Stimulated activated naive CD8-positive, alpha-beta T cell treated with anti-CD3 and anti-CD28 coated beads, Interleukin-15, amount 100 ng/mL, for 72 hours (primary cell): ENCODE measurements around the gene SLCO4C1.
A peak's percentile ranks its signal among the peaks of the same experiment; 100 is the strongest.
"Not testable (repeated sequence)": the region's sequence is repeated elsewhere in the genome, so short reads cannot be mapped to it uniquely, and the experiment has no call there.

ENCODE experiments used
- ATAC-seq: fragments of 150-1000 bp; cut with Tn5 transposase; 2 replicates; pipeline ENCODE4 v1.10.0; 2021; ENCODE audit warnings: mild to moderate bottlenecking, moderate library complexity
- DNase-seq, 2 donors: peaks; one replicate each; pipeline ENCODE4 v3.0.0; 2021 to 2022
- H3K27ac Mint-ChIP-seq, 2 donors: one replicate each; pipeline ENCODE4 v1.8.0; 2022; ENCODE audit warnings: mild to moderate bottlenecking in 2 of 2, mixed read lengths in 2 of 2, moderate library complexity in 2 of 2
- H3K27me3 Mint-ChIP-seq: one replicate; pipeline ENCODE4 v1.8.0; 2022; ENCODE audit warnings: mixed read lengths
- H3K4me1 Mint-ChIP-seq: one replicate; pipeline ENCODE4 v1.8.0; 2022; ENCODE audit warnings: mild to moderate bottlenecking, mixed read lengths
- H3K4me3 Mint-ChIP-seq, 2 donors: one replicate each; pipeline ENCODE4 v1.8.0; 2022; ENCODE audit warnings: mild to moderate bottlenecking in 2 of 2, mixed read lengths in 2 of 2, moderate library complexity in 1 of 2
- H3K9me3 Mint-ChIP-seq, 2 donors: one replicate each; pipeline ENCODE4 v1.8.0; 2022; ENCODE audit warnings: mixed read lengths in 2 of 2

SLCO4C1 gene, protein sequence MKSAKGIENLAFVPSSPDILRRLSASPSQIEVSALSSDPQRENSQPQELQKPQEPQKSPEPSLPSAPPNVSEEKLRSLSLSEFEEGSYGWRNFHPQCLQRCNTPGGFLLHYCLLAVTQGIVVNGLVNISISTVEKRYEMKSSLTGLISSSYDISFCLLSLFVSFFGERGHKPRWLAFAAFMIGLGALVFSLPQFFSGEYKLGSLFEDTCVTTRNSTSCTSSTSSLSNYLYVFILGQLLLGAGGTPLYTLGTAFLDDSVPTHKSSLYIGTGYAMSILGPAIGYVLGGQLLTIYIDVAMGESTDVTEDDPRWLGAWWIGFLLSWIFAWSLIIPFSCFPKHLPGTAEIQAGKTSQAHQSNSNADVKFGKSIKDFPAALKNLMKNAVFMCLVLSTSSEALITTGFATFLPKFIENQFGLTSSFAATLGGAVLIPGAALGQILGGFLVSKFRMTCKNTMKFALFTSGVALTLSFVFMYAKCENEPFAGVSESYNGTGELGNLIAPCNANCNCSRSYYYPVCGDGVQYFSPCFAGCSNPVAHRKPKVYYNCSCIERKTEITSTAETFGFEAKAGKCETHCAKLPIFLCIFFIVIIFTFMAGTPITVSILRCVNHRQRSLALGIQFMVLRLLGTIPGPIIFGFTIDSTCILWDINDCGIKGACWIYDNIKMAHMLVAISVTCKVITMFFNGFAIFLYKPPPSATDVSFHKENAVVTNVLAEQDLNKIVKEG

DNA sequence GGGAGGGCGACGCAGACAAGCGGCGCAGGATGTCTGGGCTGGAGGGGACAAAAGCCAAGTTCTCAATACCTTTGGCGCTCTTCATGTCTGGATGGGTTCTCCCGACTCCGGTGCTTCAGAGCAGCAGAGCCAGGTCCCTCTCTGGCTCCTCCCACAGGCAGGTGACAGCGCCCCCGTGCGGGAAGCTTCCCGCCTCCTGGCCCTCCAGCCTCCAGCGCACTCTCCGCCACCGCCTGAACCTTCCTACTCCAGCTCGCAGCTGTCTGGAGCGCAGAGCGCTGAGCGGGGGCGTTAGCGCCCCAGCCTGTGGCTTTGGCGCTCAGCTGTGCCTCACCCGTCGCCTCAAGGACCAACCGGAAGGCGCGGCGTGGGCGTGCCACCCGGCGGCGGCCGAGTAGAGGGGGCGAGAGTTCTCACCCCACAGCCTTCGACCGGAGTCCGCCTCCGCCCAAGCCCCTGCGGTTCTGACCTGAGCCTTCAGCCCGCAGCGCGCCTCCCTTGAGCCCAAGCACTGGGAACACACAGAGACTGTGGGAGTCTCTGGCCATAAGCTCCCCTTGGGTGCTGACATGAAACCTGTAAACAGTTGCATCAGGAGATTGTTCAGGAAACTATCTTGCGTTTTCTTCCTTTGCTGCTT is at the start of gene SLCO4C1:
Gene SLCO4C1 (minus strand): TSS at position 107 of the 640 bp plus-strand sequence. CDS start 22 bp downstream, at position 85.
- H3K4me1 Mint-ChIP-seq, result peaks cover 24% of the 10 kb centered on the region
- H3K9me3 Mint-ChIP-seq, result no peaks in the 10 kb centered on the region
- ATAC-seq (peak; percentile 95), DNase-seq (peak; percentile 68 to 75)
- peaks cover 14% of the 10 kb centered on the region for H3K27me3 Mint-ChIP-seq
- peak within 1 kb of the TSS; percentile 34 to 87 for H3K27ac Mint-ChIP-seq
- H3K4me3 Mint-ChIP-seq, result peak within 1 kb of the TSS; percentile 81 to 88

DNA sequence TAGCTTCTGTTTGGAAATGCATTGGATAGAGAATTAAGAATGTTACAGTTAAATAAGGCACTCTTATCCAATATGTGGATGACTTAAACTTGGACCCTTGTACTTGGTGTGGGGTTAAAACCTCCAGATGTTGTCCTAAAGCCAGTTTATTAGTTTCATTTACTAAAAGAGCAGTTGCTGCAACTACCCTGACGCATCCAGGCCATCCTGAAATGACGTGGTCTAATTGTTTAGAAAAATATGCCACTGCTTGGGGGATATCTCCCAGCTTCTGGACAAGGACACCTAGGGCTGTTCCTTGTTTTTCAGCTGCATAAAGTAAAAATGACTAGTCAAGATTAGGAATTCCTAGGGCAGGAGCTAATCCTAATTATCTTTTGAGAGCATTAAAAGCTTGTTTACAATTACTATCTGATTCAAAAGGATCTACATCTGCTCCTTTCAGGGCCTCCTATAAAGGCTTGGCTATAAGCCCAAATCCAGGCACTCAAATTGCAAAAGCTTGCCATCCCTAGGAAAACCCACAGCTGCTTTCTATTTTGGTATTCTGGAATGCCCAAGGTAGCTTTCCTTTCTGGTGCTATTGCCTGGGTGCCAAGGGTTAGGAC is 45.7 kb upstream of the SLCO4C1 start:
- DNase-seq (no peak), ATAC-seq (no peak)
- H3K9me3 Mint-ChIP-seq, result no peaks in the 10 kb centered on the region
- H3K27me3 Mint-ChIP-seq, result no peaks in the 10 kb centered on the region
- no peak overlapping the region for H3K27ac Mint-ChIP-seq
- no peak overlapping the region for H3K4me3 Mint-ChIP-seq
- H3K4me1 Mint-ChIP-seq, result no peaks in the 10 kb centered on the region

DNA sequence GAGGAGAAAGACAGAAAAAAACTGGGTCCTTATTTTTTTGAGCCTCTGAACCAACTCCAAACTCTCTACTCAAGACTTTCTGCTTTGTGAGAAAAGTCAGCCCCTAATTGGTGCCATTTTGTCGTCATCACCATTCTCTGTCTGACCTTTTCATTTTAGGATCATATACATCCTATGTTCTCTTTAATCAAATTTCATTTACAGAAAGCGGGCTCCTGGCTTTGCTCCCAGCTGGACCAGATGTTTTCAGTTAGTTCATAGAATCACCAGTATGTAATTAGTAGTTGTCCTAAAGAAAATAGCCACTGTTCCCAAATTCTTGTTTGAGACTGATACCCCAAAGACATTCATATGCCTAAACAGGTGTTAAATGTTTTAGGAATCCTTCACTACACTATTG is 28.6 kb upstream of the SLCO4C1 start:
- DNase-seq (no peak), ATAC-seq (no peak)
- no peak overlapping the region for H3K4me3 Mint-ChIP-seq
- no peaks in the 10 kb centered on the region for H3K27me3 Mint-ChIP-seq
- H3K27ac Mint-ChIP-seq, result no peak overlapping the region
- no peaks in the 10 kb centered on the region for H3K9me3 Mint-ChIP-seq
- H3K4me1 Mint-ChIP-seq, result no peaks in the 10 kb centered on the region

DNA sequence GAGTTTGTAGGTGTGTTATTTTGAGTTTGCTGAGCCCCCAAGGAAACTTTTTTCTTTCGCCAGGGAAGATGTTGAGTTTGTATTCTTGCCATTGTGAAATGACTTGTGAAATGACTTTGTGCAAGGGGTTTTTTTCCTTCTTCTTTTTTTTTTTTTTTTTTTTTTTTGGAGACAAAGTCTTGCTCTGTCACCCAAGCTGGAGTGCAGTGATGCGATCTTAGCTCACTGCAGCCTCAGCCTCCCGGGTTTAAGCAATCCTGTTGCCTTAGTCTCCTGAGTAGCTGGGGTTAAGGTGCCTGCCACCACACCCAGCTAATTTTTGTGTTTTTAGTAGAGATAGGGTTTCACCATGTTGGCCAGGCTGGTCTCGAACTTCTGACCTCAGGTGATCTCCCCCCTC is 22.7 kb upstream of the SLCO4C1 start:
- not testable (repeated sequence) for H3K9me3 Mint-ChIP-seq, H3K27me3 Mint-ChIP-seq, DNase-seq, H3K4me3 Mint-ChIP-seq, H3K4me1 Mint-ChIP-seq, H3K27ac Mint-ChIP-seq, ATAC-seq

DNA sequence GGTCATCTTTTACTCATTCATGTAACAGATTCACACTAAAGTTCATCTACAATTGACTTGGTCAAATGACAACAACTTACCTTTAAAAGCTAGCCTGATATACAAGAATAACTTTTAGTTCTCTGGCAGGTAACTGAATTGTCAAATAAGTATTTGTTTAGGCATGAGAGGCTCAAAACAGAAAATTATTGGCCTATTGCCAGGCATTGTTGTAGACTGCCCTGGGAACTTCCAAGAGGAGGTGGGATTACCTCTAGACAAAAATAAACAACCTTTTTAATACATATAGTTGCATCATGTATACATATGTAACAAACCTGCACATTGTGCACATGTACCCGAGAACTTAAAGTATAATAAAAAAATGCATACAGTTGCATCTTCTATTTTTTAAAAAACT is 18.2 kb upstream of the SLCO4C1 start:
- ATAC-seq (no peak), DNase-seq (no peak)
- Mint-ChIP-seq H3K27ac (no peak overlapping the region), H3K9me3 (peaks cover 0 to 5% of the 10 kb centered on the region in 2 donors), H3K27me3 (no peaks in the 10 kb centered on the region), H3K4me3 (no peak overlapping the region), H3K4me1 (peaks cover 4% of the 10 kb centered on the region)

DNA sequence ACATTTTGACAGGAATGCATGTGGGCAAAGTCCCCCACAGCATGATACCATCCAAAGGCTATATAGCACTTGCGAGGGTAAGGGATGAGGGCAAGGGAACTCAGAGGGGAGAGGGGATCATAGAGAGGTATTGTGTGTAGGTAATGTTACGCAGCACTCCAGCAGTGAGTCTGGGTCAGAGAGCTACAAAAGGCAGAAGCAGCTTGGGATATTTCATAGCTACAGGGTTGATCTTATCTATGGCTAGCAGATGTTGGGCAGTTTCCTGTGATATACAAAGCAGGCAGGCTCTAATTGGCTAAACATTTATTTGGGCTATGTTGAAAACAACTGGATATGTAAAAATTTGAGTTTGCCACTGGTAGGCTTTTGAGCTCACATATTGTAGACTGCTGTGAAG is 17.8 kb upstream of the SLCO4C1 start:
- Mint-ChIP-seq H3K4me3 (no peak overlapping the region), H3K27me3 (no peaks in the 10 kb centered on the region), H3K4me1 (peaks cover 4% of the 10 kb centered on the region), H3K9me3 (peaks cover 0 to 5% of the 10 kb centered on the region in 2 donors), H3K27ac (no peak overlapping the region)
- no peak for ATAC-seq
- no peak for DNase-seq

DNA sequence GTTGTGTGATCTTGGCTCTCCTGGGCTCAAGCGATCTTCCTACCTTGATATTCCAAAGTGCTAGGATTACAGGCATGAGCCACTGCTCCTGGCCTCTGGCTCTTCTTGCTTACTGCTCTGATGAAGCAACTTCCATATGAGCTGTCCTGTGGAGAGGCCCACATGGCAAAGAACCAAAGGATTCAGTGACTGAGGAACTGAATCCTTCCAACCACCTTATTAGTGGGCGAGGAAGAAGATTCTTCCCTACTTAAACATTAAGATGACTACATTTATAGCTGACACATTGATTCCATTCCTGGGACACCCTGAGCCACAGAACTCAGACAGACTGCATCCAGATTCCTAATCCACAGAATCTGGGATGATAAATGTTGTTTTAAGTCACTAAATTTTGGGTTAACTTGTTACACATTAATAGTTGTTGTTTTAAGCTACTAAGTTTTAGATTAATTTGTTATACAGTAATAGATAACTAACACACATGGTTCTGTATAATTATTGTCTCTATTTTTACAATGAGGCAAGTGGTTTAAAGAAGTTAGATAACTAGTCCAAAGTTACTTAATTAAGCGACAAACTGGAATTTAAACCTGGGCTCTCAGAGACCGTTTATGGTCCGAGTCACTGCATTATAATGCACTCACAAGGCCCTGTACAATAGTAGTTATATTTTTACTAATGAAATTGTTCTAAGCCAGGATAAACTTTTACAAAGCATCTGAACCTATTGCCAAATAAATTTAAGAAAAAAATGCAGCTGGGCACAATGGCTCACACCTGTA is 16.7 kb upstream of the SLCO4C1 start:
- Mint-ChIP-seq H3K4me1 (peaks cover 4% of the 10 kb centered on the region), H3K27ac (no peak overlapping the region), H3K27me3 (no peaks in the 10 kb centered on the region), H3K9me3 (peaks cover 0 to 5% of the 10 kb centered on the region in 2 donors), H3K4me3 (no peak overlapping the region)
- ATAC-seq (no peak), DNase-seq (no peak)

DNA sequence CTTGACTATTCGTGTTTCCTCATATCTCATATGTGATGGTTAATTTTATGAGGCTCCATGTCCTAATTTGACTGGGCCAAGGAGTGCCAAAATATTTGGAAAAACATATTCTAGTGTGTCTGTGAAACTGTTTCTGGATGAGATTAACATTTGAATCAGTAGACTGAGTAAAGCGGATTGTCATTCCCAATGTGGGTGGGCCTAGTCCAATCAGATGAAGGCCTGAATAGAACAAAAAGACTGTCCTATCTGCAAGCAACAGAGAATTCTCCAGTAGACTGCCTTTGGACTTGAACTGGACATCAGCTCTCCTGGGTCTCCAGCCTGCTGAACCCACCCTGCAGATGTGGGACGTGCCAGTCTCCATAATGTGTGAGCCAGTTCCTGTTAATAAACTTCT is 13.5 kb upstream of the SLCO4C1 start:
- H3K4me1 Mint-ChIP-seq, result peaks cover 4% of the 10 kb centered on the region
- H3K27ac Mint-ChIP-seq, result no peak overlapping the region
- H3K9me3 Mint-ChIP-seq, result peaks cover 0 to 5% of the 10 kb centered on the region in 2 donors
- H3K27me3 Mint-ChIP-seq, result no peaks in the 10 kb centered on the region
- ATAC-seq (no peak), DNase-seq (no peak)
- H3K4me3 Mint-ChIP-seq, result no peak overlapping the region

DNA sequence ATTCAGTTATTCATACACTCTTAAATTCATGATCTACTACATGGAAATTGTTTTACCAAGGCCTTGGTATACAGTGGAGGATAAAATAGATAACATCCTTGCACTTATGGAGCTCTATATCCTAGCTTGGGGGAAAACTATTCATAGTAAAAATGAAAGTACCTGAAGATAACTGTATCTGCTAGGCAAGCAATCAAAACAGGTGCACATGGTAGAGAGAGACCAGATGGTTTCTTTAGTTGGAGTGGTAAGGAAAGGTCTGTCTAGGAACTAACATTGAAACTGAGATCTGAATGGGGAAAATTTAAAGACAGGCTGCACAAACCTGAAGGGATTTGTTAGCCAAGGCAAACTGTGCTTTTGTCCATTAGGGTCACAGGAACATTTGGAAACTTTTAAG is 11.1 kb upstream of the SLCO4C1 start:
- Mint-ChIP-seq H3K4me1 (peaks cover 4% of the 10 kb centered on the region), H3K9me3 (peaks cover 0 to 5% of the 10 kb centered on the region in 2 donors), H3K27ac (no peak overlapping the region), H3K4me3 (no peak overlapping the region), H3K27me3 (no peaks in the 10 kb centered on the region)
- DNase-seq, result no peak
- ATAC-seq, result no peak

DNA sequence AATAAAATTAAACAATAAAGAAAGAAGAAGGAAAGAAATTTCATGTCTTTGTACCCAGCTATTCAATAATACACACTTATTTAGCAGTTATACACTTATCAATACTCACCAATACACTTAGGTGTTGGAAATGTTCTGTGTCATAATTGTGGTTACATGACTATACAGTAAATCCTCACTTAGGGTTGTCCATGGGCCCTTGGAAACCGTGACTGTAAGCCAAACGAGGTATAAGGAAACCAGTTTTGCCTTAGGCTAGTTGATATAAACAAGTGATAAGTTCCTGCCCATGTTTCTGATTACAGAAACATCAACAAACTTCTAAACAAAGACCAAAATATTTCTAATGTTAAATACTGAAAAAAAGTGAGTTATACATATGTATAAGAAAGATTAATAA is 10.0 kb upstream of the SLCO4C1 start:
- DNase-seq (no peak), ATAC-seq (no peak)
- Mint-ChIP-seq H3K9me3 (no peaks in the 10 kb centered on the region), H3K27me3 (no peaks in the 10 kb centered on the region), H3K27ac (no peak overlapping the region), H3K4me1 (no peaks in the 10 kb centered on the region), H3K4me3 (no peak overlapping the region)

DNA sequence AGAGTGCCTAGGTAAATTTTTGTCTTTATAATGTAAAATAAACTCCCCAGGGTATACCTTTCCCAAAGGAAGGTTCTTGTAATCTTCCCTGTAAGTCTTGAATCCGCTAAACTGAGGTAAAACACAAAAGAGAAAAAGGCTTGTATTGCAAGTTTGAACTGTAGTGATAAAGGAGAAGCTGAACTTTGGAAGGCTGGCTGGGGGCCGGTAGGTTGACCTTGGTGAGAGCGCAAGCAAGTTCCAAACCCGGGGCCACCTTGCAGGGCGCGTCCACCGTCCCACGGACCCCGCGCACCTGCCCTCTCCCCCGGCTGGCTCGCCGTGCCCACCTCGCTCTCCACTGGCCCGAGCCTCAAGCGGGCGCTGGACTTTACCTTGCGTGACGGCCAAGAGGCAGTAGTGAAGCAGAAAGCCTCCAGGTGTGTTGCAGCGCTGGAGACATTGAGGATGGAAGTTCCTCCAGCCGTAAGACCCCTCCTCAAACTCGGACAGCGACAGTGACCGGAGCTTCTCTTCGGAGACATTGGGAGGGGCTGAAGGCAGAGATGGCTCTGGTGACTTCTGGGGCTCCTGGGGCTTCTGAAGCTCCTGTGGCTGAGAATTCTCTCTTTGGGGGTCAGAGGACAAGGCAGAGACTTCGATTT is 428 bp downstream of the SLCO4C1 start:
- peaks cover 24% of the 10 kb centered on the region for H3K4me1 Mint-ChIP-seq
- no peak for DNase-seq
- peak overlapping the region in 1 of 2 donors; percentile 34 for H3K27ac Mint-ChIP-seq
- H3K9me3 Mint-ChIP-seq, result no peaks in the 10 kb centered on the region
- H3K4me3 Mint-ChIP-seq, result peak overlapping the region; percentile 81 to 88
- H3K27me3 Mint-ChIP-seq, result peaks cover 14% of the 10 kb centered on the region
- ATAC-seq, result peak; percentile 8

DNA sequence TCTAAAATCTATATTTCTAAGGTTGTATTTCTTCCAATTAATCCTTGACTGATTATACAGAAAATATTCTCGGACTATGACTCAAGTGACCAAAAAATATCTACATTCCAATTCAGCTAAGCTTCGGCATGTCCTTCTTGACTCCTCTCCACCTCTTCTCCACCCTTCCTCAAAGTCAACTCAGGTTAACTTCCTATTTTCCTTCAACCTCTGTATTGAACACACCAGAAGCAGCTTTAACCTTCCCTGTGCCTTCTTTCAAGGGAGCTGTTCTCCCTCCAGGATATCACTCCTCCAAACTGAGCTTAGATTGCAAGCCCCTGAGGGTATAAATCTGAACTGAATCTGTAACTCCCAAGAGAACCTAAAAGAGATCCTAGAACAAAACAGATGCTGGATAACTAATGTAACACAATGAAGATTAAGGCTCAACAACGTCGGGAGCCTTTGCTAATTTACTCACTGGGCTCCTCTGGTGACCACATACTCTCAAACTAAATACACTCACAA is 1.1 kb downstream of the SLCO4C1 start:
- ATAC-seq (no peak), DNase-seq (no peak)
- peaks cover 14% of the 10 kb centered on the region for H3K27me3 Mint-ChIP-seq
- no peaks in the 10 kb centered on the region for H3K9me3 Mint-ChIP-seq
- H3K4me3 Mint-ChIP-seq, result no peak overlapping the region
- H3K27ac Mint-ChIP-seq, result no peak overlapping the region
- peaks cover 24% of the 10 kb centered on the region for H3K4me1 Mint-ChIP-seq

DNA sequence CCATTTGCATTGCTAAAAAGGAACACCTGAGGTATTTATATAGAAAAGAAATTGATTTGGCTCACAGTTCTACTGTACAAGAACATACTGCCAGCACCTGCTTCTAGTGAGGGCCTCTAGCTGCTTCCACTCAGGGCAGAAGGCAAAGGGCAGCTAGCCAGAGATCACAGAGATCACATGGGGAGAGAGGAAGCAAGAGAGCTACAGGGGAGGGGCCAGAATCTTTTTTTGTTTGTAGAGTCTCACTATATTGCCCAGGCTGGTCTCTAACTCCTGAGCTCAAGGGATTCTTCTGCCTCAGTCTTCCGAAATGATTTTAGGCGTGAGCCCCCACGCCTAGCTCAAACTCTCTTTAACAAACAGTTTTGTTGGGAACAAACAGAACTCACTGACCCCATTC is 6.1 kb downstream of the SLCO4C1 start:
- ATAC-seq (no peak), DNase-seq (no peak)
- peaks cover 2% of the 10 kb centered on the region for H3K4me1 Mint-ChIP-seq
- H3K27ac Mint-ChIP-seq, result no peak overlapping the region
- no peak overlapping the region for H3K4me3 Mint-ChIP-seq
- no peaks in the 10 kb centered on the region for H3K9me3 Mint-ChIP-seq
- H3K27me3 Mint-ChIP-seq, result peaks cover 4% of the 10 kb centered on the region

DNA sequence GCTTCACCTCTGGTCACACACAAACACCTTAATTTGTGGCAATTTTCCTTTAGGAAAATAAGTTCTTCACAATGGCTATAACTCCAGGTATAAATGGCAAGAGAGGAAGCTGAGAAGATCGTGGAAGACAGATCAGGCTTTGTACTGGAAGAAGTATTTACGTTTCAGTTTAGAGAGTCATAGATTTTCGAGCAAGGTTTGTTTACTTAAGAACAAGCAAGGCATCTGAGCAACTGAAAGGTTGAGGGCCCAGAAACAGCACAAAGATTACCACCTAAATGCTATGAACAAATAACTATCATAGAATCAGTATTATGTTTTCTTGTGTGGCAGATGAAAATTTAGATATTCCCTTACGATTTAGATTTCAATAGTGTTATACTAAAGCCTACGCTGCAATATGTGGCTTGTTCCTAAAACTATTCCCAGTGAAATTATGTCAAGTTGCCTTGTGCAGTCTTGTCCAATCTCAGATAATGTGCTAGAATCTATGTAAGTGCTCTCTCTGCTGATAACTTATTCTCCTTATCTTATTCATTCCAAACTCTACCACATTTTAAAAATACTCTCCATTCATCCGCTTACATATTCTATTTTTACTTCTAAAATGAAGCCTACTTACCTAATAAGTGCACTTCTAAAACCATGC is 6.7 kb downstream of the SLCO4C1 start:
- Mint-ChIP-seq H3K9me3 (no peaks in the 10 kb centered on the region), H3K4me3 (no peak overlapping the region), H3K27ac (no peak overlapping the region), H3K27me3 (no peaks in the 10 kb centered on the region), H3K4me1 (no peaks in the 10 kb centered on the region)
- DNase-seq (no peak), ATAC-seq (no peak)
